ENCODE data around the gene MEGF6.

The MEGF6 gene

DNA sequence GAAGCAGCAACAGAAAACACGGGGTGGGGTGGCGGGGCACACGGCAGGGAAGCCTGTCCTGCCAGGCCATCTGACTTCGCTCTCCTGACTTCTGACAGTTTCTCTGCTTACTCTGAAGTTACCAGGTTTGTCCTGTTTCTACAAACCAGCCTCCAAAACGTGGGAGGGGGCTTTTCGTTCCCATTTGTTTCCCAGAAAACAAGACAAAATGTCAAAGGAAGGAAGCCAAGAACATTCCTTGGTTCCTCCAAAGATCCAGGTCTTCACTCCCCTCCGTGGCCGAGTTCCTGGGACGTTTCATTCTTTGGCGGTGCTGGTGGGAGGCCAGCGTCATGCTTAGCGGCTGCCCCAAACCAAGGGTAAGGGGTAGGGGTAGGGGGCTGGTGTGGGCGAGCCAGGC, 49.6 kb downstream of the MEGF6 start:
- H3K4me3 ChIP-seq (ENCODE audit: low read depth, low read length): no peak overlapping the region
- no peak for DNase-seq
- H3K27me3 ChIP-seq (ENCODE audit: insufficient read depth, low read depth, severe bottlenecking): no peaks in the 10 kb centered on the region
- no peaks in the 10 kb centered on the region for H3K9me3 ChIP-seq (ENCODE audit: severe bottlenecking)
- H3K36me3 ChIP-seq: no peaks in the 10 kb centered on the region
- no peak overlapping the region for H3K27ac ChIP-seq
- TF ChIP-seq, protein P1, sequence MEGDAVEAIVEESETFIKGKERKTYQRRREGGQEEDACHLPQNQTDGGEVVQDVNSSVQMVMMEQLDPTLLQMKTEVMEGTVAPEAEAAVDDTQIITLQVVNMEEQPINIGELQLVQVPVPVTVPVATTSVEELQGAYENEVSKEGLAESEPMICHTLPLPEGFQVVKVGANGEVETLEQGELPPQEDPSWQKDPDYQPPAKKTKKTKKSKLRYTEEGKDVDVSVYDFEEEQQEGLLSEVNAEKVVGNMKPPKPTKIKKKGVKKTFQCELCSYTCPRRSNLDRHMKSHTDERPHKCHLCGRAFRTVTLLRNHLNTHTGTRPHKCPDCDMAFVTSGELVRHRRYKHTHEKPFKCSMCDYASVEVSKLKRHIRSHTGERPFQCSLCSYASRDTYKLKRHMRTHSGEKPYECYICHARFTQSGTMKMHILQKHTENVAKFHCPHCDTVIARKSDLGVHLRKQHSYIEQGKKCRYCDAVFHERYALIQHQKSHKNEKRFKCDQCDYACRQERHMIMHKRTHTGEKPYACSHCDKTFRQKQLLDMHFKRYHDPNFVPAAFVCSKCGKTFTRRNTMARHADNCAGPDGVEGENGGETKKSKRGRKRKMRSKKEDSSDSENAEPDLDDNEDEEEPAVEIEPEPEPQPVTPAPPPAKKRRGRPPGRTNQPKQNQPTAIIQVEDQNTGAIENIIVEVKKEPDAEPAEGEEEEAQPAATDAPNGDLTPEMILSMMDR (IDR thresholded peaks at IDR 0.05; ENCODE audit: low read depth, low read length): no peak

DNA sequence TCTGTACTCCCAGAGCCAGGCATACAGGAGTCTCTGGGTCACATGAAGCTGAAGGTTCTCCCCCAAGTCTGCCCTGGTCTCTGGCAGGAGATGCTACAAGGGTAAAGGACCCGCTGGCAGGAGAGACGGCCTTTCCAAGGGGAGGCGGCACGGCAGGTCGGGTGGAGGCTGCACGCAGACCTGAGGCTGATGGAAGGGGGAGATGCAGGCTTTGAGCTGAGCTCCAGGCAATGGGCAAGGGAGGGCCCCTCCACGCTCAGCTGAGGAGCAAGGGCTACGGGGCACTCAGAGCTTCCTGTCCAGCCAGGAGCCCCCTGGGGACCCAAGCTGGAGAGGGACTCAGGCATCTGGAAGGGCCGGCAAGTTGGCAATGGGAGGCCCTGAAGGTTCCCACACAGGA, 50.3 kb downstream of the MEGF6 start:
- no peak overlapping the region for H3K27ac ChIP-seq
- no peak overlapping the region for H3K4me3 ChIP-seq (ENCODE audit: low read depth, low read length)
- no peak for DNase-seq
- H3K9me3 ChIP-seq (ENCODE audit: severe bottlenecking): no peaks in the 10 kb centered on the region
- H3K36me3 ChIP-seq: no peaks in the 10 kb centered on the region
- no peaks in the 10 kb centered on the region for H3K27me3 ChIP-seq (ENCODE audit: insufficient read depth, low read depth, severe bottlenecking)
- TF ChIP-seq, protein P1 (IDR thresholded peaks at IDR 0.05; ENCODE audit: low read depth, low read length): no peak

DNA sequence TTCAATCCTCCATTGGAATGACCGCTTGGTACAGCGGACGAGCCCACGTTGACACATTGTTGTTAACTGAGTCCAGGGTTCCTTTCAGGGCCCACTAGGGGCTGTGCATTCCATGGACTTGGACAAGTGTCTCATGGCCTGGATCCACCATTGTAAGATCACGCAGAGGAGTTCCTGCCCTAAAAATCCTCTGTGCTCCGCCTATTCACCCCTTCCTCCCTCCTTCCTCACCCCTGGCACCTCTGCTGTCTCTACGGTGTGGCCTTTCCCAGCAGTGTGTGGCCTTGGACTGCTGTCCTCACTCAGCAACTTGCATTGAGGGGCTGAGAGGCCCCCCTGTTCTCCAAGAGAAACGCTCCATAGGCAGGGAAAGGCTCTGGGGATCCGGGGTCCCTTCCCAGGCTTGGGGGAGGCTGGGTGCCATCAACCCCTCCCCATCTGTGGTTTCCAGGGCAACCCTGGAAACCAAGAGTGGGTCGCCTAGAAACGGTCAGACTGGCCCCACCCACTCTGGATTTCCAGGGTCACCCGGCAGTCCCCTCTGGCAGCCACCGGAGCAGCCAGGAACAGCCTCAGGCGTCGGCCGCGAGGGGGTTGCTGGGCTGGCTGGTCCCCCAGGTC, 50.9 kb downstream of the MEGF6 start:
- TF ChIP-seq, protein P1 (IDR thresholded peaks at IDR 0.05; ENCODE audit: low read depth, low read length): no peak
- no peaks in the 10 kb centered on the region for H3K27me3 ChIP-seq (ENCODE audit: insufficient read depth, low read depth, severe bottlenecking)
- no peaks in the 10 kb centered on the region for H3K36me3 ChIP-seq
- no peak overlapping the region for H3K4me3 ChIP-seq (ENCODE audit: low read depth, low read length)
- no peak for DNase-seq
- no peaks in the 10 kb centered on the region for H3K9me3 ChIP-seq (ENCODE audit: severe bottlenecking)
- H3K27ac ChIP-seq: no peak overlapping the region

DNA sequence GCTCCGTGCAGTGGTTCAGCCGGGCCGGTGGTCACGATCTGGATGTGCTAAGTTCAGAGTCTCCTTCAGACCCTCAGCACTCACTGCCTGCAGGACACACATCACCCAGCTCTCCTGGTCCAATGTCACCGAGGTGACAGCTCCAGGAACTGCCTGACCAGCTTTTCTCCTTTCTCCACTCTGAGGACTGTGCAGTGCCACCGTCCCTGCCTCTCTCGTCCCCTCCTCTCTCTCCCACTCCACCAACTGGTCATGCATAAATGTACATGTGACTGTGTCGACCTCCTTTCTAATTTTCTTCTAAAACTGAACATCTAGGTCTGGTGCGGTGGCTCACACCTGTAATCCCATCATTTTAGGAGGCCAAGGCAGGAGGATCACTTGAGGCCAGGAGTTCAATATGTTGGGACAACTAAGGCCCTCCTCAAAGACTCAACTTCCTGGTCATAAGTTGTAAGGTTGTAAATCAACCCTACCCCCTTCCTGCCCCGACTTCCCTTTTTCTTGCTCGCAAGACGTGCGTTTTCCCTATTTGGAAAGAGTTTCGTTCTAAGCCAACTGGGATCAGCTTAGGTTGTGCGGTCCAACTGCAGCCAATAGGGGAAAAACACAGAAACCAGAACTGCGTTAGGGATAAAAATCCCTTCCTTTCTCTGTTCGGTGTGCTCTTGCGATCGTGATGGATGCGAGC, 53.1 kb downstream of the MEGF6 start:
- no peaks in the 10 kb centered on the region for H3K27me3 ChIP-seq (ENCODE audit: insufficient read depth, low read depth, severe bottlenecking)
- H3K4me3 ChIP-seq (ENCODE audit: low read depth, low read length): no peak overlapping the region
- no peaks in the 10 kb centered on the region for H3K36me3 ChIP-seq
- no peak overlapping the region for H3K27ac ChIP-seq
- TF ChIP-seq, protein P1 (IDR thresholded peaks at IDR 0.05; ENCODE audit: low read depth, low read length): no peak
- no peak for DNase-seq
- no peaks in the 10 kb centered on the region for H3K9me3 ChIP-seq (ENCODE audit: severe bottlenecking)

DNA sequence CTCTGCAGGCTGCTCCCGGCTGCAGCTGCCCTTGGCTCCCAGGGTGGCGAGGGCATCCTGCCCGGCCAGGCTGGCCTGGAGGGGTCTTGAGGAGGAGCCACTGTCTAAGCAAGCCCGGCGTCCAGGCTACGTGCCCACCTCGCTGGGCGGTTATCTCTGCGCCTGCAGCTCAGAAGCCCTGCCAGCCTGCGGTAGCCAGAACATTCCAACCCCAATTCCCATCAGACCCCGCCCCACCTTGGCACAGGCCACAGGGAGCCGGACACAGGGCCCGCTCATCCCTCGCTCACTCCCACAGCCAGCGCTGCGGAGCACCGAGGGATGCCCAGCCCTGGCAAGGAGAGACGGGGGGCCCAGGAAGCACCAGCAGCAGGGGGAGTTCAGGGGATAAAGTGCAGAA, 53.9 kb downstream of the MEGF6 start:
- H3K27me3 ChIP-seq (ENCODE audit: insufficient read depth, low read depth, severe bottlenecking): no peaks in the 10 kb centered on the region
- H3K4me3 ChIP-seq (ENCODE audit: low read depth, low read length): no peak overlapping the region
- TF ChIP-seq, protein P1 (IDR thresholded peaks at IDR 0.05; ENCODE audit: low read depth, low read length): no peak
- DNase-seq: no peak
- H3K9me3 ChIP-seq (ENCODE audit: severe bottlenecking): no peaks in the 10 kb centered on the region
- no peaks in the 10 kb centered on the region for H3K36me3 ChIP-seq
- no peak overlapping the region for H3K27ac ChIP-seq

Data from WERI-Rb-1 (cell line).